Uterus (tissue), 4 donors: ENCODE results near the gene SLC26A6. TPM values are rescaled to one million over a fixed set of nuclear protein-coding genes. Genes with fewer than 3 reads are reported as not detected.

Source experiments
- DNase-seq, 2 donors: peaks; one replicate each; pipeline ENCODE4 v3.0.0-alpha.2; 2019 to 2020
- H3K27ac ChIP-seq, 2 donors: fragments of 200-600 bp; sonication (generic); 1 replicate in 1 of 2; 2 replicates in 1 of 2; pipeline ENCODE4 v1.5.1; 2016 to 2018
- H3K27me3 ChIP-seq, 2 donors: fragments of 200-600 bp; sonication (generic); one replicate each; pipeline ENCODE4 v1.5.1; 2018 to 2019; ENCODE audit warnings: control low read depth in 1 of 2
- H3K36me3 ChIP-seq, 2 donors: fragments of 200-600 bp; sonication (generic); one replicate each; pipeline ENCODE4 v1.5.1; 2019; ENCODE audit warnings: control low read depth in 1 of 2
- H3K4me1 ChIP-seq, 2 donors: fragments of 200-600 bp; sonication (generic); one replicate each; pipeline ENCODE4 v1.5.1; 2018 to 2019; ENCODE audit warnings: control low read depth in 1 of 2
- H3K4me3 ChIP-seq, 2 donors: fragments of 200-600 bp; sonication (generic); 1 replicate in 1 of 2; 2 replicates in 1 of 2; pipeline ENCODE4 v1.5.1; 2018 to 2019; ENCODE audit warnings: mild to moderate bottlenecking in 1 of 2
- H3K9me3 ChIP-seq, 2 donors: fragments of 200-600 bp; sonication (generic); one replicate each; pipeline ENCODE4 v1.5.1; 2019; ENCODE audit warnings: control low read depth in 1 of 2
- CTCF ChIP-seq, 4 experiments: fragments of 200-600 bp in 2 of 4; fragments of 450-650 bp in 2 of 4; sonication (generic) in 2 of 4; IDR thresholded peaks; one replicate each; pipeline ENCODE4 v1.5.1; 2016 to 2019; ENCODE audit warnings: antibody characterized with exemption in 4 of 4, mild to moderate bottlenecking in 2 of 4, moderate library complexity in 1 of 4
- POLR2A ChIP-seq, 2 donors: fragments of 450-650 bp; IDR thresholded peaks; one replicate each; pipeline ENCODE4 v1.6.1; 2016; ENCODE audit warnings: antibody characterized with exemption in 2 of 2, mild to moderate bottlenecking in 1 of 2, moderate library complexity in 1 of 2
- intact Hi-C: fragments of 100-400 bp; cut with DNase I; formaldehyde crosslinking; loops from one replicate; pipeline ENCODE4 v1.15.1; 2023; ENCODE audit warnings: low total_unique reads
- total RNA-seq, 4 donors: library from RNA; depleted of rRNA in 3 of 4; stranded (reverse); fragments of >200 nt in 3 of 4; gene quantifications; one replicate each; pipeline versions ENCODE4 v1.1.0 to v1.2.4, GENCODE V29; 2014 to 2023
- donor health status: DM: yes; HTN: yes; CAD: no.

Gene SLC26A6
- total RNA-seq = 10 to 100 TPM in 3 of 4 donors, under 1 TPM in 1; 0.59 to 98.1 (median 15.2) TPM

GRCh38 chr3:48635222-48636021, at the start of gene SLC26A6:
Gene SLC26A6, minus strand, starts transcription at chr3:48635461. Its CDS starts 68 bp downstream, at chr3:48635393.
- H3K4me3 ChIP-seq = peak within 1 kb of the TSS; percentile 66 to 94
- H3K36me3 ChIP-seq = no peaks in the 10 kb centered on the region
- no peaks in the 10 kb centered on the region for H3K9me3 ChIP-seq
- DNase-seq = peak; percentile 94 to 96
- intact Hi-C loops = no loop called here
- H3K4me1 ChIP-seq = peaks cover 0 to 5% of the 10 kb centered on the region in 2 donors
- TF ChIP-seq POLR2A (IDR thresholded peaks at IDR 0.05) (peak; percentile 34 to 73), CTCF (IDR thresholded peaks at IDR 0.05) (peak; percentile 39 to 66 (median 64))
- H3K27me3 ChIP-seq = no peaks in the 10 kb centered on the region
- peak within 1 kb of the TSS; percentile 77 to 80 for H3K27ac ChIP-seq

- no peaks in the 10 kb centered on the region for H3K9me3 ChIP-seq
- intact Hi-C loops = no loop called here
- peak overlapping the region; percentile 87 to 88 for H3K27ac ChIP-seq
- peaks cover 0 to 10% of the 10 kb centered on the region in 2 donors for H3K4me1 ChIP-seq
- no peaks in the 10 kb centered on the region for H3K36me3 ChIP-seq
- H3K27me3 ChIP-seq = no peaks in the 10 kb centered on the region
- peak overlapping the region; percentile 68 to 83 for H3K4me3 ChIP-seq
- DNase-seq = peak in 1 of 2 donors; percentile 35
- TF ChIP-seq POLR2A (IDR thresholded peaks at IDR 0.05) (no peak), CTCF (IDR thresholded peaks at IDR 0.05) (no peak)
Observed at GRCh38 chr3:48684480-48685143, 49.4 kb upstream of the SLC26A6 start.

- Histone ChIP-seq H3K9me3 (no peaks in the 10 kb centered on the region), H3K27ac (peak overlapping the region; percentile 87 to 88), H3K4me1 (peaks cover 0 to 10% of the 10 kb centered on the region in 2 donors), H3K27me3 (no peaks in the 10 kb centered on the region), H3K4me3 (peak overlapping the region; percentile 68 to 83), H3K36me3 (no peaks in the 10 kb centered on the region)
- no peak for DNase-seq
- no peak for TF ChIP-seq CTCF (IDR thresholded peaks at IDR 0.05)
- no peak for TF ChIP-seq POLR2A (IDR thresholded peaks at IDR 0.05)
- intact Hi-C loops = no loop called here
Observed at GRCh38 chr3:48684054-48684349, 48.7 kb upstream of the SLC26A6 start.

- Histone ChIP-seq H3K27me3 (no peaks in the 10 kb centered on the region), H3K4me1 (peaks cover 0 to 10% of the 10 kb centered on the region in 2 donors), H3K27ac (no peak overlapping the region), H3K9me3 (no peaks in the 10 kb centered on the region), H3K4me3 (no peak overlapping the region), H3K36me3 (no peaks in the 10 kb centered on the region)
- TF ChIP-seq POLR2A (IDR thresholded peaks at IDR 0.05) (no peak), CTCF (IDR thresholded peaks at IDR 0.05) (no peak)
- intact Hi-C loops = no loop called here
- no peak for DNase-seq
Observed at GRCh38 chr3:48682786-48683185, 47.5 kb upstream of the SLC26A6 start.

- H3K9me3 ChIP-seq = no peaks in the 10 kb centered on the region
- H3K4me1 ChIP-seq = peaks cover 0 to 10% of the 10 kb centered on the region in 2 donors
- H3K27me3 ChIP-seq = no peaks in the 10 kb centered on the region
- no peak for DNase-seq
- TF ChIP-seq POLR2A (IDR thresholded peaks at IDR 0.05) (no peak), CTCF (IDR thresholded peaks at IDR 0.05) (no peak)
- H3K27ac ChIP-seq = no peak overlapping the region
- H3K4me3 ChIP-seq = no peak overlapping the region
- no peaks in the 10 kb centered on the region for H3K36me3 ChIP-seq
- intact Hi-C loops = no loop called here
Observed at GRCh38 chr3:48681974-48682610, 46.8 kb upstream of the SLC26A6 start.
